SU-DHL-6 (cell line): ENCODE data around the gene EN2.

Source experiments
- H2AFZ ChIP-seq: fragments of 200-600 bp; sonication (generic); 2 replicates; pipeline ENCODE4 v1.6.1; 2014; ENCODE audit warnings: low read depth, mild to moderate bottlenecking, moderate library complexity, mixed read lengths, antibody characterized with exemption, low read length; ENCODE audit not compliant: severe bottlenecking
- H3F3A ChIP-seq: fragments of 200-600 bp; shearing (Covaris generic); 2 replicates; pipeline ENCODE4 v1.6.0; 2016; ENCODE audit warnings: antibody characterized with exemption, mild to moderate bottlenecking; ENCODE audit not compliant: insufficient read depth
- H3K27ac ChIP-seq: fragments of 200-600 bp; sonication (generic); 2 replicates; pipeline ENCODE4 v1.5.1; 2016; ENCODE audit warnings: low read depth, mild to moderate bottlenecking, low read length, moderate library complexity, mixed read lengths
- H3K27me3 ChIP-seq: fragments of 200-600 bp; sonication (generic), shearing (Covaris generic); 2 replicates; pipeline ENCODE4 v1.6.0; 2014; ENCODE audit warnings: mild to moderate bottlenecking, low read length
- H3K36me3 ChIP-seq: fragments of 200-600 bp; sonication (generic); 2 replicates; pipeline ENCODE4 v1.6.1; 2014; ENCODE audit warnings: mild to moderate bottlenecking, low read length, mixed read lengths
- H3K4me2 ChIP-seq: fragments of 300-600, 200-600 bp; shearing (Covaris generic), sonication (generic); 2 replicates; pipeline ENCODE4 v1.6.0; 2014; ENCODE audit warnings: low read length, low read depth, mild to moderate bottlenecking; ENCODE audit not compliant: poor library complexity, severe bottlenecking
- H3K4me3 ChIP-seq: fragments of 200-600 bp; sonication (generic); 2 replicates; pipeline ENCODE4 v1.5.1; 2014; ENCODE audit warnings: antibody characterized with exemption, low read length, mild to moderate bottlenecking, mixed read lengths; ENCODE audit not compliant: insufficient read depth, poor library complexity, severe bottlenecking
- H3K79me2 ChIP-seq: fragments of 200-600 bp; sonication (generic); 2 replicates; pipeline ENCODE4 v1.6.1; 2014; ENCODE audit warnings: mild to moderate bottlenecking, low read length, moderate library complexity; ENCODE audit not compliant: insufficient read depth
- H3K9ac ChIP-seq: fragments of 200-600 bp; sonication (generic); 2 replicates; pipeline ENCODE4 v1.7.0; 2014; ENCODE audit warnings: mild to moderate bottlenecking, low read length
- H3K9me2 ChIP-seq: fragments of 200-600 bp; sonication (generic); replicated peaks from 2 replicates; pipeline ENCODE4 v1.6.1; 2014; ENCODE audit warnings: low read length; ENCODE audit not compliant: insufficient read depth
- H3K9me3 ChIP-seq: fragments of 200-600 bp; sonication (generic); 2 replicates; pipeline ENCODE4 v1.6.1; 2014; ENCODE audit warnings: low read length, mixed read lengths; ENCODE audit not compliant: insufficient read depth
- H4K20me1 ChIP-seq: fragments of 200-600 bp; sonication (generic); 2 replicates; pipeline ENCODE4 v1.6.1; 2014; ENCODE audit warnings: low read depth, mild to moderate bottlenecking, antibody characterized with exemption, low read length, moderate library complexity, mixed read lengths
- EZH2phosphoT487 ChIP-seq: fragments of 200-600 bp; sonication (generic), shearing (Covaris generic); conservative IDR thresholded peaks from 2 replicates; pipeline ENCODE4 v1.6.1; 2018; ENCODE audit warnings: mild to moderate bottlenecking, antibody characterized with exemption, low read length, moderate library complexity, mixed read lengths
- TF ChIP-seq, protein P1 (sequence below): fragments of 200-600 bp; sonication (generic); IDR thresholded peaks from one replicate; pipeline ENCODE4 v1.5.1; 2017; ENCODE audit warnings: antibody characterized with exemption, mild to moderate bottlenecking, low read length, moderate library complexity; ENCODE audit not compliant: insufficient read depth, poor library complexity, severe bottlenecking

EN2 gene

DNA sequence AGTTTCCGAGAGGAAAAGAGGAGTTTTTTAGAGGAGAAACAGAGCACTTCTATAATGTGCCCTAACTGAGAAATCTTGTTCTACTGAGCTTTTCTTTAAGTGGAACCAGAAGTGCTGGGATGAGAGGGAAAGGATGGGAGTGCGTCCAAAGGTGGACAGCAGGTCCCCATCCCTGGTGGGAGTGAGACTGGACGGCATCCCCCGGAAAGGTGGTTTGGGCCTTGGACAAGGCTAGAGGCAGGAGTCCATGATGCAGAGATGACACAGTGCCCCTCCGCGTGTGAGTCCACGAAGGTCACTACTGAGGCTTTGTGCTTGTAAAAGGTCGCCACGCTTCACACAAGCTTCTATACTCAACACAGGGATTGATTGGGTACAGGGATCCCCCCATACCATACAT is 6.1 kb upstream of the EN2 start:
- no peak for TF ChIP-seq EZH2phosphoT487
- TF ChIP-seq, protein P1, sequence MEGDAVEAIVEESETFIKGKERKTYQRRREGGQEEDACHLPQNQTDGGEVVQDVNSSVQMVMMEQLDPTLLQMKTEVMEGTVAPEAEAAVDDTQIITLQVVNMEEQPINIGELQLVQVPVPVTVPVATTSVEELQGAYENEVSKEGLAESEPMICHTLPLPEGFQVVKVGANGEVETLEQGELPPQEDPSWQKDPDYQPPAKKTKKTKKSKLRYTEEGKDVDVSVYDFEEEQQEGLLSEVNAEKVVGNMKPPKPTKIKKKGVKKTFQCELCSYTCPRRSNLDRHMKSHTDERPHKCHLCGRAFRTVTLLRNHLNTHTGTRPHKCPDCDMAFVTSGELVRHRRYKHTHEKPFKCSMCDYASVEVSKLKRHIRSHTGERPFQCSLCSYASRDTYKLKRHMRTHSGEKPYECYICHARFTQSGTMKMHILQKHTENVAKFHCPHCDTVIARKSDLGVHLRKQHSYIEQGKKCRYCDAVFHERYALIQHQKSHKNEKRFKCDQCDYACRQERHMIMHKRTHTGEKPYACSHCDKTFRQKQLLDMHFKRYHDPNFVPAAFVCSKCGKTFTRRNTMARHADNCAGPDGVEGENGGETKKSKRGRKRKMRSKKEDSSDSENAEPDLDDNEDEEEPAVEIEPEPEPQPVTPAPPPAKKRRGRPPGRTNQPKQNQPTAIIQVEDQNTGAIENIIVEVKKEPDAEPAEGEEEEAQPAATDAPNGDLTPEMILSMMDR: no peak
- no peaks in the 10 kb centered on the region for H3K27me3 ChIP-seq
- H3K9me2 ChIP-seq: no peaks in the 10 kb centered on the region
- no peak overlapping the region for H2AFZ ChIP-seq
- no peaks in the 10 kb centered on the region for H3K79me2 ChIP-seq
- H3K4me3 ChIP-seq: no peak overlapping the region
- no peak overlapping the region for H3K4me2 ChIP-seq
- H3K36me3 ChIP-seq: no peaks in the 10 kb centered on the region
- H4K20me1 ChIP-seq: no peaks in the 10 kb centered on the region
- no peak overlapping the region for H3K9ac ChIP-seq
- no peaks in the 10 kb centered on the region for H3K9me3 ChIP-seq
- H3F3A ChIP-seq: no peaks in the 10 kb centered on the region
- no peak overlapping the region for H3K27ac ChIP-seq

GRCh38 chr7:155452505-155453295 is 5.2 kb upstream of the EN2 start:
- Histone ChIP-seq H3K9ac (no peak overlapping the region), H3F3A (no peaks in the 10 kb centered on the region), H2AFZ (no peak overlapping the region), H3K9me2 (no peaks in the 10 kb centered on the region), H4K20me1 (no peaks in the 10 kb centered on the region), H3K79me2 (no peaks in the 10 kb centered on the region), H3K27me3 (no peaks in the 10 kb centered on the region), H3K4me3 (no peak overlapping the region), H3K4me2 (no peak overlapping the region), H3K27ac (no peak overlapping the region), H3K36me3 (no peaks in the 10 kb centered on the region), H3K9me3 (no peaks in the 10 kb centered on the region)
- TF ChIP-seq, protein P1: no peak
- no peak for TF ChIP-seq EZH2phosphoT487

GRCh38 chr7:155453296-155454182 is 4.4 kb upstream of the EN2 start:
- H3K79me2 ChIP-seq: no peaks in the 10 kb centered on the region
- no peaks in the 10 kb centered on the region for H3K36me3 ChIP-seq
- no peaks in the 10 kb centered on the region for H3K9me2 ChIP-seq
- H3K4me2 ChIP-seq: no peak overlapping the region
- H4K20me1 ChIP-seq: no peaks in the 10 kb centered on the region
- no peak overlapping the region for H3K9ac ChIP-seq
- TF ChIP-seq EZH2phosphoT487: no peak
- TF ChIP-seq, protein P1: no peak
- no peak overlapping the region for H3K27ac ChIP-seq
- H3K4me3 ChIP-seq: no peak overlapping the region
- H3K27me3 ChIP-seq: no peaks in the 10 kb centered on the region
- no peaks in the 10 kb centered on the region for H3K9me3 ChIP-seq
- H3F3A ChIP-seq: no peaks in the 10 kb centered on the region
- no peak overlapping the region for H2AFZ ChIP-seq
